GM12878 (cell line): Measurements from ENCODE around the gene MRPS18B. TPM values are rescaled to one million over a fixed set of nuclear protein-coding genes. Genes with fewer than 3 reads are reported as not detected.

Source experiments
- ATAC-seq: fragments of 200-7000 bp; cut with Tn5 transposase; 3 replicates; pipeline ENCODE4 v1.9.1; 2020; ENCODE audit warnings: mild to moderate bottlenecking, moderate library complexity
- BruUV-seq: library from RNA; stranded (reverse); fragments of 400-500 nt; replicated peaks from 2 replicates; lab custom pipeline; 2021; lab: Mats Ljungman, UMichigan
- CTCF ChIA-PET: fragments of 300-600 bp; sonication (Branson Sonifier 250); formaldehyde crosslinking; extraction: SDS; loops from one replicate; lab custom pipeline; 2021; ENCODE audit warnings: inconsistent platforms; lab: Yijun Ruan, JAX
- POLR2A ChIA-PET: fragments of 350-600 bp; formaldehyde crosslinking; extraction: SDS; loops from one replicate; lab custom pipeline; 2021; ENCODE audit warnings: inconsistent platforms; lab: Charles Lee
- RAD21 ChIA-PET: fragments of 300-600 bp; sonication (Branson Sonifier 250); formaldehyde crosslinking; loops from one replicate; lab custom pipeline; 2023; ENCODE audit warnings: antibody characterized with exemption; ENCODE audit not compliant: unreplicated experiment; lab: Charles Lee
- SMC1A ChIA-PET: fragments of 300-600 bp; sonication (Branson Sonifier 250); formaldehyde crosslinking; loops from one replicate; lab custom pipeline; 2023; ENCODE audit not compliant: unreplicated experiment, uncharacterized antibody; lab: Charles Lee
- DNase-seq: peaks from one replicate; pipeline ENCODE4 v3.0.0-alpha.2; 2011; ENCODE audit warnings: low read depth, low spot score
- FAIRE-seq: peaks from 3 replicates; lab custom pipeline; 2011; peaks lifted over from hg19 to GRCh38; lab: Jason Lieb, UNC
- H2AFZ ChIP-seq: 2 replicates; pipeline ENCODE4 v1.6.0; 2011; ENCODE audit warnings: low read depth, low read length, control low read depth; ENCODE audit not compliant: control insufficient read depth
- H3K27ac ChIP-seq: 2 replicates; pipeline ENCODE4 v1.5.1; 2011; ENCODE audit warnings: control low read depth; ENCODE audit not compliant: control insufficient read depth, insufficient read depth
- H3K27me3 ChIP-seq, 2 experiments: replicated peaks in 1 of 2; 2 replicates each; pipeline versions ENCODE4 v1.6.0 to v1.6.1; 2011; ENCODE audit warnings: low read length in 1 of 2; ENCODE audit not compliant: control insufficient read depth in 2 of 2, insufficient read depth in 2 of 2
- H3K36me3 ChIP-seq, 2 experiments: 2 replicates each; pipeline ENCODE4 v1.5.1; 2011; ENCODE audit warnings: low read length in 1 of 2; ENCODE audit not compliant: control insufficient read depth in 2 of 2, insufficient read depth in 2 of 2
- H3K4me1 ChIP-seq: 2 replicates; pipeline ENCODE4 v1.6.1; 2011; ENCODE audit warnings: mild to moderate bottlenecking, low read length, moderate library complexity, mixed read lengths; ENCODE audit not compliant: control insufficient read depth, insufficient read depth
- H3K4me2 ChIP-seq: 2 replicates; pipeline ENCODE4 v1.6.0; 2011; ENCODE audit warnings: control low read depth; ENCODE audit not compliant: control insufficient read depth, insufficient read depth
- H3K4me3 ChIP-seq: fragments of 200-600 bp; sonication (generic); 2 replicates; pipeline ENCODE4 v1.5.1; 2016
- H3K79me2 ChIP-seq: 2 replicates; pipeline ENCODE4 v1.6.0; 2011; ENCODE audit warnings: low read length; ENCODE audit not compliant: control insufficient read depth, insufficient read depth
- H3K9ac ChIP-seq: 2 replicates; pipeline ENCODE4 v1.8.0; 2011; ENCODE audit warnings: low read length, control low read depth, mixed read lengths; ENCODE audit not compliant: control insufficient read depth, insufficient read depth
- H3K9me3 ChIP-seq: replicated peaks from 3 replicates; pipeline ENCODE4 v1.5.1; 2011; ENCODE audit warnings: mild to moderate bottlenecking, low read length; ENCODE audit not compliant: control insufficient read depth, insufficient read depth
- H4K20me1 ChIP-seq: 2 replicates; pipeline ENCODE4 v1.6.0; 2011; ENCODE audit not compliant: control insufficient read depth, insufficient read depth
- SMAD1 ChIP-seq: fragments of 450-650 bp; IDR thresholded peaks from 2 replicates; pipeline ENCODE4 v1.6.1; 2018; ENCODE audit warnings: mild to moderate bottlenecking, low read depth; ENCODE audit not compliant: partially characterized antibody
- WGBS: methylation state at CpG from one replicate; pipeline ENCODE4 v1.1.6; 2016; ENCODE audit warnings: low lambda C conversion rate; ENCODE audit not compliant: insufficient replicate concordance, insufficient coverage; ENCODE audit errors: missing lambda C conversion rate; 5-methylcytosine and 5-hydroxymethylcytosine counted together
- in situ Hi-C: fragments of 300-500 bp; cut with MboI; formaldehyde crosslinking; loops from 9 replicates; pipeline ENCODE4 v1.14.3; 2018; ENCODE audit warnings: mixed read lengths
- intact Hi-C: fragments of 100-400 bp; cut with micrococcal nuclease; formaldehyde crosslinking; loops from one replicate; pipeline ENCODE4 v1.14.2; 2022; ENCODE audit not compliant: unreplicated experiment
- polyA plus RNA-seq, 11 experiments: library from polyadenylated mRNA; depleted of rRNA in 4 of 11; unstranded in 6 of 11; stranded (reverse) in 5 of 11; fragments of >200 nt; fragmentation: Nextera tagmentation in 4 of 11; fragmentation: Illumina TruSeq in 1 of 11; extraction: Ambion mirVana in 4 of 11; extraction: Trizol in 1 of 11; gene quantifications; 1 replicate in 1 of 11; 2 replicates in 10 of 11; pipeline versions ENCODE4 v1.2.1 to v1.2.3, GENCODE V29; 2011 to 2016; ENCODE audit warnings: inconsistent platforms in 2 of 11, missing spikeins in 2 of 11, low read depth in 1 of 11
- total RNA-seq, 4 experiments: library from RNA; depleted of rRNA in 3 of 4; stranded (reverse); fragments of >200 nt in 3 of 4; fragmentation: Illumina TruSeq in 1 of 4; extraction: Trizol in 1 of 4; gene quantifications; 2 replicates each; pipeline versions ENCODE4 v1.2.1 to v1.2.3, GENCODE V29; 2013 to 2021
- TF ChIP-seq, protein P1 (sequence below): IDR thresholded peaks from 2 replicates; pipeline ENCODE4 v1.6.1; 2012; ENCODE audit warnings: low read depth, low read length, improper control_type of control experiment
- TF ChIP-seq, protein P2 (sequence below): fragments of 150-350 bp; IDR thresholded peaks from 2 replicates; pipeline ENCODE4 v1.6.1; 2014; ENCODE audit warnings: mild to moderate bottlenecking, low read depth, low read length

MRPS18B gene
- total and polyA plus RNA-seq, 10 of the 15 experiments (the other 5 are each of a cell fraction or from before 2014, with no cell fraction given), result 80.9 to 259 (median 140) TPM

DNA sequence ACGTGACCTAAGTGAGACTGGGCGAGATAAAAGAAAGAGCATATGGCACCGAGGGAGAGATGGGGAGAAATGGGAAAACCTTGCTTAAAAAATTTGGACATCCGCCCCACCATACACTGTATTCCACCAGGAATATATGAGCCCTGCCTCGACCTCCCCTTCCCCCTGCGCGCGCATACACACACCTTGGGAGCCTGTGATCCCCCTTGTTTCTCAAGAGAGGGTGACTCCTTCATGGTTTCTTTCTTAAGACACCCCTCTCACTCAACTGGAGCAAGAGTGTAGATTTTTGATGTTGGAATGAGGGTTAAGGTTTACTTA is 45.9 kb upstream of the MRPS18B start:
- in situ Hi-C loops (no loop called here), intact Hi-C loops (loop anchor here (2.0 kb wide), 1 partner anchor 15 kb away; the partner anchor contains the start of genes GNL1 and PRR3)
- ChIA-PET POLR2A (interaction anchor here (0.9 to 2.5 kb wide), 8 partner anchors 15 to 107 kb away, joined by 3 to 25 read pairs (median 4); partner anchors contain the start of genes GNL1, MRPS18B and PRR3), SMC1A (interaction anchor here (0.9 to 2.3 kb wide), 5 partner anchors 15 to 44 kb away, joined by 3 to 10 read pairs (median 3); no protein-coding TSS in a partner anchor), RAD21 (interaction anchor here (0.9 to 2.2 kb wide), 8 partner anchors 14 to 118 kb away, joined by 3 to 11 read pairs (median 4); partner anchors contain the start of genes GNL1 and PRR3), CTCF (interaction anchor here (0.7 to 2.6 kb wide), 8 partner anchors 15 to 89 kb away, joined by 3 to 25 read pairs (median 6); partner anchors contain the start of genes GNL1 and PRR3)
- peak; percentile 3; the same call in 1 of the 3 replicates for ATAC-seq
- peaks cover 3 to 4% of the 10 kb centered on the region in 2 experiments for H3K36me3 ChIP-seq
- H3K4me3 ChIP-seq, result peak overlapping the region; percentile 89
- BruUV-seq, result TSS peak; percentile 81
- peaks cover 6% of the 10 kb centered on the region; the same call in 1 of the 2 replicates for H4K20me1 ChIP-seq
- TF ChIP-seq SMAD1, result peak; percentile 9
- TF ChIP-seq, protein P1, sequence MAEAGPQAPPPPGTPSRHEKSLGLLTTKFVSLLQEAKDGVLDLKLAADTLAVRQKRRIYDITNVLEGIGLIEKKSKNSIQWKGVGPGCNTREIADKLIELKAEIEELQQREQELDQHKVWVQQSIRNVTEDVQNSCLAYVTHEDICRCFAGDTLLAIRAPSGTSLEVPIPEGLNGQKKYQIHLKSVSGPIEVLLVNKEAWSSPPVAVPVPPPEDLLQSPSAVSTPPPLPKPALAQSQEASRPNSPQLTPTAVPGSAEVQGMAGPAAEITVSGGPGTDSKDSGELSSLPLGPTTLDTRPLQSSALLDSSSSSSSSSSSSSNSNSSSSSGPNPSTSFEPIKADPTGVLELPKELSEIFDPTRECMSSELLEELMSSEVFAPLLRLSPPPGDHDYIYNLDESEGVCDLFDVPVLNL, result no peak
- H3K4me1 ChIP-seq, result peaks cover 15% of the 10 kb centered on the region
- H3K79me2 ChIP-seq, result peaks cover 48% of the 10 kb centered on the region
- DNase-seq, result no peak
- FAIRE-seq, result no peak
- no peaks in the 10 kb centered on the region for H3K27me3 ChIP-seq
- H2AFZ ChIP-seq, result peak overlapping the region; percentile 100
- peak overlapping the region; percentile 93 for H3K9ac ChIP-seq
- peak overlapping the region; percentile 94 for H3K4me2 ChIP-seq
- 3% methylated on average over 8 of the region's 8 CpGs for WGBS
- H3K27ac ChIP-seq, result peak overlapping the region; percentile 94
- H3K9me3 ChIP-seq, result no peaks in the 10 kb centered on the region

DNA sequence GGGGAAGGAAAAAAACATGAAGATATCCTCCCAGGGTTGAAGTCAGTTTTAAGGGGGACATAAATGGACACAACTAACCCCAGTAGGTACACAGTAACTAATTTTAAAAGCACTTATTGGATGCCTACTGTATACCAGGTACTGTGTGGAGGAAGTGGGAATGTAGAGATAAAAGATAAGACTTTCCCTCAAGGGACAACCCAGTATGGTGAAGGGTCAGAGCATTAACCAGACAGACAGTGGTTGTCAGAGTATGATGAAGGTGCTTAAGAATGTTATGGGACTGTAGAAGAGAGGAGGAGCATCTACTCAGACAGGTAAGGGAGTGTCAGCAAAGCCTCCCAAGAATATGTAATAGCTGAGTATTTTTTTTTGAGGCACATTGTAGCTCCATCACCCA is 45.5 kb upstream of the MRPS18B start:
- H3K4me3 ChIP-seq, result peak overlapping the region; percentile 89
- H3K27me3 ChIP-seq, result no peaks in the 10 kb centered on the region
- RAD21 ChIA-PET, result no interaction called here
- SMC1A ChIA-PET, result no interaction called here
- TF ChIP-seq, protein P2, sequence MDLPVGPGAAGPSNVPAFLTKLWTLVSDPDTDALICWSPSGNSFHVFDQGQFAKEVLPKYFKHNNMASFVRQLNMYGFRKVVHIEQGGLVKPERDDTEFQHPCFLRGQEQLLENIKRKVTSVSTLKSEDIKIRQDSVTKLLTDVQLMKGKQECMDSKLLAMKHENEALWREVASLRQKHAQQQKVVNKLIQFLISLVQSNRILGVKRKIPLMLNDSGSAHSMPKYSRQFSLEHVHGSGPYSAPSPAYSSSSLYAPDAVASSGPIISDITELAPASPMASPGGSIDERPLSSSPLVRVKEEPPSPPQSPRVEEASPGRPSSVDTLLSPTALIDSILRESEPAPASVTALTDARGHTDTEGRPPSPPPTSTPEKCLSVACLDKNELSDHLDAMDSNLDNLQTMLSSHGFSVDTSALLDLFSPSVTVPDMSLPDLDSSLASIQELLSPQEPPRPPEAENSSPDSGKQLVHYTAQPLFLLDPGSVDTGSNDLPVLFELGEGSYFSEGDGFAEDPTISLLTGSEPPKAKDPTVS, result no peak
- DNase-seq (no peak), ATAC-seq (no peak), FAIRE-seq (no peak)
- in situ Hi-C loops, result no loop called here
- H3K9ac ChIP-seq, result peak overlapping the region; percentile 93
- no peak overlapping the region for H2AFZ ChIP-seq
- peaks cover 48% of the 10 kb centered on the region for H3K79me2 ChIP-seq
- H3K9me3 ChIP-seq, result no peaks in the 10 kb centered on the region
- intact Hi-C loops, result no loop called here
- H3K36me3 ChIP-seq, result peaks cover 4 to 6% of the 10 kb centered on the region in 2 experiments
- CTCF ChIA-PET, result interaction anchor here (1.0 kb wide), 1 partner anchor 24 kb away, joined by 4 read pairs; no protein-coding TSS in a partner anchor
- H3K27ac ChIP-seq, result peak overlapping the region; percentile 94
- peaks cover 15% of the 10 kb centered on the region for H3K4me1 ChIP-seq
- POLR2A ChIA-PET, result no interaction called here
- H4K20me1 ChIP-seq, result peaks cover 6% of the 10 kb centered on the region; the same call in 1 of the 2 replicates
- H3K4me2 ChIP-seq, result peak overlapping the region; percentile 94
- BruUV-seq, result no TSS peak
